Ecto neural progenitor cell (in vitro differentiated cells): Measurements from ENCODE around the gene PHPT1.

Experiments used
- DNase-seq: peaks from one replicate; pipeline ENCODE4 v3.0.0-alpha.2; 2018; ENCODE audit warnings: low spot score

PHPT1 gene

DNA sequence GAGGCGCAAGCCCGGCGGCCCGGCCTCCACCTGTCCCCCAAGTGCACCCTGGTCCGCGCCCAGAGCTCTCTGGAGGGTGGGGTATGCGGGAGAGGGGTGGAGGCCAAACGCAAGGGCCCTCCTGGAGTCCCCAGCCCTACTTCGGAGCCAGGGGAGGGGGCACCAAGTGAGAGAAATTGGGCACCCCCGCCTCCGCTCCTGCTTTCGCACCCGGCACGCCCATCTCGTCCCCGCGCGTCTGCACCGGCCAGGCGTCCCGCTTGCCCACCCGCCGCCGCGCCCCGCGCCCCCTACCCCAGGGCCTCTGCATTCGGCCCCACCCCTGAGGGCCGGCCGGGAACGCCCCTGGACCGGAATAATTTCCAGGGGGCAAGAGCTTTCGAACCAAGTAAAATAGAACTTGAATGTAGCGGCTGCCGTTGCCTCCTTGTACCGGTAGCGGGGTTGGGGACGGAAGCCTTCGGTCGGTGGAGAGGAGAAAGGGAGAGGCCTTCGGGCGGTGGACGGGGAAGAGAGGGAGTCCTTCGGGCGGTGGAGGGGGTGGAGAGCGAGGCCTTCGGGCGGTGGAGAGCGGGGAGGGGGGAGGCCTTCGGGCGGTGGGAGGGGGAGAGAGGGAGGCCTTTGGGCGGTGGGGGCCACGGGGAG is 694 bp upstream of the PHPT1 start:
- peak; percentile 81 for DNase-seq

DNA sequence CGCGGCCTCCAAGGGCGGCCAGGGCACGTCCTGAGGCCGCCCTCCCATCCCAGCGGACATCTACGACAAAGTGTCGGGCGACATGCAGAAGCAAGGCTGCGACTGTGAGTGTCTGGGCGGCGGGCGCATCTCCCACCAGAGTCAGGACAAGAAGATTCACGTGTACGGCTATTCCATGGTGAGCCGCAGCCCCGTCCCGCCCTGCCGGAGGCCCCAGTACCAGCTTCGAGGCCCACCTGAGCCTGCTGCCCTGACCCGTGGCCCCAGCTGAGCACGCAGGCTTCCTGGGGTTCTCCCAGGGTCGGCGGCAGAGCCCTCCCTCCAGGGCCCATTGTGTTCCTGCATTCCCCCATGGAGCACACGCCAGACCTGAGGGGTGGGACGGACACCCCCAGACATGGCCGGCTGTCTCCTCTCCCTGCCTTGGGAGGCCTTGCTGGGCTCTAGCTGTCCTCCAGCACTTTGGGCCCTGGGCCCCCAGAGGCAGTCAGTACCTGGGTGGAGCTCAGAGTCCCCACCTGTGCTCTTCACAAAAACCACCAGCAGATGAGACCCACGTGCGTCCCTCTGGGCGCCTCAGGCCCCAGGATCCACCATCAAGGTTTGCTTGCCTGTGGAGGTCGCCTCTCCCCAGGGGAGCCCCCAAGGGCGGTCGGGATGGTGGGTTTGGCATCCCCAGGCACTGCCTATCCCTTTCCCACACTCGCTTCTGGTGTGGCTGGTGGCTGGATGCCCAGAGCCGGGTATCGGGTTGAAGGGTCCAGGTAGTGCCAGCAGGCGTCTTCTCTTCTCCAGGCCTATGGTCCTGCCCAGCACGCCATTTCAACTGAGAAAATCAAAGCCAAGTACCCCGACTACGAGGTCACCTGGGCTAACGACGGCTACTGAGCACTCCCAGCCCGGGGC is 1.0 kb downstream of the PHPT1 start:
- DNase-seq: no peak

DNA sequence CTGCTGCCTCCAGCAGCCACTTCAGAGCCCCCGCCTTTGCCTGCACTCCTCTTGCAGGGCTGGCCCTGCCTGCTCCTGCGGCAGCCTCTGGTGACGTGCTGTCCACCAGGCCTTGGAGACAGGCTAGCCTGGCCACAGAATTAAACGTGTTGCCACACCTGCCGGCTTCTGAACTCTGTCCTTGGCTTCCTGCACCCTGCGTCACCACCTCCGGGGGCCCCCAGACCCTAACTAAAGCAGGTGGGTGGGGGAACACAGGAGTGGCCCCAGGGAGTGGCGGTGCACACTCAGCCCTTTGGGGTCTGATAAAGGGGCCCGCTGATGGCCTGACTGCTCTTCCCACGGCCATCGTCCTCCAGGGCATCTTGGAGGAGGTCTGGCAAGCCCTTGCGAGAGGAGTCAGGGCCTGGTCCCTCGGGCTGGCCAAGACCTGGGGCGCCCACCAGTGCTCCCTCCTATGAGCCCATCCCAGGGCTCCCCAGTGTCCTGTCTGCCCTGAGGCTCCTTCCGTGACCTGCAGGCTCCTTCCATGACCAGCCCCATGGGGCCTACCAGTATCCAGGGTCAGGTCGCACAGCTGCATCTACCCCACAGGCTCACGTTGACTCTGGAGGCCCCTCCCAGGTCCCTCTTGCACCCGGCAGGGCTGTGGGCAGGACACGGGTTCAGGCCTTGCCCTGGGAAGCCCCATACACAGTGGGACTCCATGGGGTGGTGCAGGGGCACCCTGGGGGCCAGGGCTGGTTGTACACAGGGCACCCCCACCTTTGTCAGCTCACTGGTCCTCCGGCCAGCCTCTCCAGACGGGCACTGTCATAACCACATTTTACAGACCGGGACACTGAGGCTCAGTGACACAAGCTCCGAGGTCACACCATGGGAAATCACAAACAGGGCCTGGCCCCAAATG is 1.9 kb downstream of the PHPT1 start:
- DNase-seq: no peak

DNA sequence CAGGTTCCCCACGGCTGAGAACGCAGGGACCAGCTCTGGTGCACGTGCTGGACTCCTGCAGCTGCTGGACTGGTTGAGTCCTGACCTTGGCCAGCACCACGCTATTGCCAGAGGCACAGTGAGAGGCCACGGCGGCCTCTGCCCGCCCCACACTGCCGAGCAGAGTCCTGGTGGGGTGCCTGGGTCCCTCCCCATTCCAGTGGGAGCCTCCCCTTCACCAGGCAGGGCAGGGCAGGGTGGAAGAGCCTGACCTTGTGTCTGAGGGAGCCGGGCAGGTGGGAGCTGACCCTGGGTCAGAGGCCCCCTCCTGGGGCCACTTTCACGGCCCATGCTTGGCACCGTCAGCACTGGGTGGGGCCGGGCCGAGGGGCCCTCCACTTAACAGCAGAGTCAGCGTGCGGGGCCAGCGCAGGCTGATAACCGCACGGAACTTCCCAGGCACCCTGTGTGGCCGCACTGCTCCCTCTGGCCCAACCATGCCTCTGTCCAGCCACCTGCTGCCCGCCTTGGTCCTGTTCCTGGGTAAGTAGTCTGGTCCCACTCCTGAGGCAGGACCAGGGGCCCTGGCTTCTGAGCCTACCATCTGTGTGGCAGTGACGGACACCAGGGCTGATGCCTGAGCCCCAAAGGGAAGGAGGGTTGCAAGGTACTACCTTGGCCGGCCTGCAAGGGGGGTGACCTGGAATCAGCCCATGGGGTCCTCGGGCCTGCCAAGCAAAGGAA is 2.9 kb downstream of the PHPT1 start, which contains the start of gene MAMDC4:
MAMDC4 (plus strand) TSS at position 406 of the 723 bp plus-strand sequence; CDS start at position 477, 71 bp downstream.
- DNase-seq: no peak

DNA sequence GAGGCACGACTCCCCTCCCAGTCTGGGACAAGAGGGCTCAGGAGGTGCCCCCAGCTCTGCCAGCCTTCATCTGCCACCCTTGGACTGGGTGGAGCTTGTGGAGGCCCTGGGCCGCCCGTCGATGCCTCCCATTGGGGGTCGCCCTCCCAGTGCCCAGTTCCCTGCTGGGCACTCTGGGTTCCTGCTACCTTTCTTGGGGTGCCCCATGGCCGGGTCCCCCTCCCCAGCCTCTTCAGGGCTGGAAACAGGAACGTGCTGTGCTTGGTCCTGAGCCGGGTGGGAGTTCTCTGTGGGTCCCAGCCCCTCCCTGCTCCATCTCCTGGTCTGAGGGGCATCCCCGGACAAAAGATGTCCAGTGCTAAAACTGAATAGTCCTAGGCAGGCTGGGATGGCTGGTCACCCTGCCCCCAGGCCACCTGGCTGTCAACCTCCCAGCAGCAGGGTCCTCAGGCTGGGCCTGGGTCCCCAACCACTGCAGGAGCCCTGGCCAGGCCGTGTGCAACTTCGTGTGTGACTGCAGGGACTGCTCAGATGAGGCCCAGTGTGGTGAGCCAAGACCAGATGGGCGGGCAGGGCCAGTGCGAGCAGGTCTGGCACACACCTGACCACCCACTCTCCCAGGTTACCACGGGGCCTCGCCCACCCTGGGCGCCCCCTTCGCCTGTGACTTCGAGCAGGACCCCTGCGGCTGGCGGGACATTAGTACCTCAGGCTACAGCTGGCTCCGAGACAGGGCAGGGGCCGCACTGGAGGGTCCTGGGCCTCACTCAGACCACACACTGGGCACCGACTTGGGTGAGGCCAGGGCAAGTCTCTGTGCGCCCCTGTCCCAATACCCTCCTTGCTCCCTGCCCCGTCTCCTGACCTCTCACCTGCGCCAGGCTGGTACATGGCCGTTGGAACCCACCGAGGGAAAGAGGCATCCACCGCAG is 3.7 kb downstream of the PHPT1 start:
- no peak for DNase-seq

DNA sequence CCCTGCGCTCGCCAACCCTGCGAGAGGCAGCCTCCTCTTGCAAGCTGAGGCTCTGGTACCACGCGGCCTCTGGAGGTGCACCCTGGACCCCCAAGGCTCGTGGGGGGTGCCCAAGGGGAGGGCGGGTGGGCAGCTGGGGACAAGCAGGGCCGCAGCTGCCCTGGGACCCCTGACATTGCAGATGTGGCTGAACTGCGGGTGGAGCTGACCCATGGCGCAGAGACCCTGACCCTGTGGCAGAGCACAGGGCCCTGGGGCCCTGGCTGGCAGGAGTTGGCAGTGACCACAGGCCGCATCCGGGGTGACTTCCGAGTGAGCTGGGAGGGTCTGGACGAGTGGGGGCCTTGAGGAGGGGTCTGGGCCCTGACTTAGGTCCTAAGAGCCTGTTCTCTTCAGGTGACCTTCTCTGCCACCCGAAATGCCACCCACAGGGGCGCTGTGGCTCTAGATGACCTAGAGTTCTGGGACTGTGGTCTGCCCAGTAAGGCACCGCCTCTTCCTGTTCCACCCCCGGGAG is 4.4 kb downstream of the PHPT1 start:
- DNase-seq: no peak

DNA sequence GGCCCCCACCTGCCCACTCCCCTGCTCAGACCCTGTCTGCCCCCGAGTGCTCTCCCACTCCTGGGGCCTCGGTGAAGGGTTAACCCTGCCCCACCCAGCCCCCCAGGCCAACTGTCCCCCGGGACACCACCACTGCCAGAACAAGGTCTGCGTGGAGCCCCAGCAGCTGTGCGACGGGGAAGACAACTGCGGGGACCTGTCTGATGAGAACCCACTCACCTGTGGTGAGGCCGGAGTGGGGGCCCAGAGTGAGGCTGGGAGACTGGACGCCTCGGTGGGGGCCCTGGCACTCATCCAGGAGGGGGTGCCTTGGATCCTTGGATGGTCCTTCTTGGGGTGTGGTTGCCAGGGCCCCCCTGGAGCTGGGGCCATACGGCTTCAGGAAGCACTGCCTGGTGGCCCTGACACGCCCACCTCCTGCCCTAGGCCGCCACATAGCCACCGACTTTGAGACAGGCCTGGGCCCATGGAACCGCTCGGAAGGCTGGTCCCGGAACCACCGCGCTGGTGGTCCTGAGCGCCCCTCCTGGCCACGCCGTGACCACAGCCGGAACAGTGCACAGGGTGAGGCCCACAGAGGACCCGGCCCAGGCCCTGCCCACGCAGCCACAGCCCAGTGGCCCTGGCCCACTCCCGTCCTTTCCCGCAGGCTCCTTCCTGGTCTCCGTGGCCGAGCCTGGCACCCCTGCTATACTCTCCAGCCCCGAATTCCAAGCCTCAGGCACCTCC is 5.1 kb downstream of the PHPT1 start:
- DNase-seq: no peak

DNA sequence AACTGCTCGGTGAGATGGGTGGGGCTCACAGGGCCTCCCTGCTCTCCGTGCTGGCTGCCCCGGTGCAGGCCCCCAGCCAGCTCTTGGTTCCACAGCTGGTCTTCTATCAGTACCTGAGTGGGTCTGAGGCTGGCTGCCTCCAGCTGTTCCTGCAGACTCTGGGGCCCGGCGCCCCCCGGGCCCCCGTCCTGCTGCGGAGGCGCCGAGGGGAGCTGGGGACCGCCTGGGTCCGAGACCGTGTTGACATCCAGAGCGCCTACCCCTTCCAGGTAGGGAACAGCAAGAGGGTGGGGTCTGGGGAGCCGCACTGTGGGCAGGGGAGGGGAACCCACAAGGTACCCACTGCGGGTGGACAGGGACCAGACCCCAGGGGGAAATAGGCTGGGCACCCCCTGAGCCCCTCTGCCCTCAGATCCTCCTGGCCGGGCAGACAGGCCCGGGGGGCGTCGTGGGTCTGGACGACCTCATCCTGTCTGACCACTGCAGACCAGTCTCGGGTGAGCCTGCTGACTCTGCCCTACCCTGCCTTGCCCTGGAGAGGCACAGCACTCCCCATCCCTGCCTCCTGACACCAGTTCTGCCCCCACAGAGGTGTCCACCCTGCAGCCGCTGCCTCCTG is 5.7 kb downstream of the PHPT1 start:
- DNase-seq: peak; percentile 47

DNA sequence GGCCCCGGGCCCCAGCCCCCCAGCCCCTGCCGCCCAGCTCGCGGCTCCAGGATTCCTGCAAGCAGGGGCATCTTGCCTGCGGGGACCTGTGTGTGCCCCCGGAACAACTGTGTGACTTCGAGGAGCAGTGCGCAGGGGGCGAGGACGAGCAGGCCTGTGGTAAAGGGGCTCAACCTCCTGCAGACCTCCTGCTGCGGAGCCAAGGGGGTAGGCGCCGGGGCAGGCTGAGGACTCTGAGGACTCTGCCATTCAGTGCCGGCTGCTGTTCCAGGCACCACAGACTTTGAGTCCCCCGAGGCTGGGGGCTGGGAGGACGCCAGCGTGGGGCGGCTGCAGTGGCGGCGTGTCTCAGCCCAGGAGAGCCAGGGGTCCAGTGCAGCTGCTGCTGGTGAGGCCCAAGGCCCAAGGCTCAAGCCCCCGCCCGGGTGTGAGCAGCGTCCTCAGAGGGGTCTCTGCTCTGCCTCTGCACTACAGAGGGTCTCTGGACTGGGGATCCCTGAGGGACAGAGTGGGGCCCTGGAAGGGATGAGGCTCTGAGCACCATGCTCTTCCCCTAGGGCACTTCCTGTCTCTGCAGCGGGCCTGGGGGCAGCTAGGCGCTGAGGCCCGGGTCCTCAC is 6.4 kb downstream of the PHPT1 start:
- peak; percentile 44 for DNase-seq

DNA sequence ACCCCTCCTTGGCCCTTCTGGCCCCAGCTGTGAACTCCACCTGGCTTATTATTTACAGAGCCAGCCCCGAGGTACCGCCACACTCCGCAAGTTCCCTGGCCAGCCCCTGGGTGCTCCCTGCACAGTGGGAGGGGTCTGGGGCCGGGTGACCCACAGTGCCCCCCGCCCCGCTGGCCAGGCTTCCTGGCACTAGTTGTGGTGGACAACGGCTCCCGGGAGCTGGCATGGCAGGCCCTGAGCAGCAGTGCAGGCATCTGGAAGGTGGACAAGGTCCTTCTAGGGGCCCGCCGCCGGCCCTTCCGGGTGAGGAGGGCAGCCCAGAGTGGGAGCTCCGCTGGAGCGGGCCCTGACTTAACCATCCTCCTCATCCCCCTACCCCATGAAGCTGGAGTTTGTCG is 6.9 kb downstream of the PHPT1 start:
- DNase-seq: no peak

DNA sequence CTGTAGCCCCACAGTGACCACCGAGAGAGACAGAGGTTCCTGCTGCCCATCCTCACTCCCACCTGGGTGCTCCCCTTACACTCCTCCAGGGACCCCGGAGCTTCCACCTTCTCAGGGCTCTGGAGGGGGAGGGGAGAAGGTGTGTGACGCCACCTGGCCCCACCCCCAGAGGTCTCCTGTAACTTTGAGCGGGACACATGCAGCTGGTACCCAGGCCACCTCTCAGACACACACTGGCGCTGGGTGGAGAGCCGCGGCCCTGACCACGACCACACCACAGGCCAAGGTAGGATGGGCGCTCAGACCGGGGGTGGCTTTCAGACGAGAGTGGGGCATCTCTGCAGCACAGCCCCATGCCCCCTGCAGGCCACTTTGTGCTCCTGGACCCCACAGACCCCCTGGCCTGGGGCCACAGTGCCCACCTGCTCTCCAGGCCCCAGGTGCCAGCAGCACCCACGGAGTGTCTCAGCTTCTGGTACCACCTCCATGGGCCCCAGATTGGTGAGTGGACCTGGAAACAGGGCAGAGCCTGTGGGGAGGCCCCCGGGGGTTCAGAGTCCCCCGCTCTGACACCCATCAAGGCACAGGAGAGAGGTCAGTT is 7.4 kb downstream of the PHPT1 start:
- peak; percentile 43 for DNase-seq

DNA sequence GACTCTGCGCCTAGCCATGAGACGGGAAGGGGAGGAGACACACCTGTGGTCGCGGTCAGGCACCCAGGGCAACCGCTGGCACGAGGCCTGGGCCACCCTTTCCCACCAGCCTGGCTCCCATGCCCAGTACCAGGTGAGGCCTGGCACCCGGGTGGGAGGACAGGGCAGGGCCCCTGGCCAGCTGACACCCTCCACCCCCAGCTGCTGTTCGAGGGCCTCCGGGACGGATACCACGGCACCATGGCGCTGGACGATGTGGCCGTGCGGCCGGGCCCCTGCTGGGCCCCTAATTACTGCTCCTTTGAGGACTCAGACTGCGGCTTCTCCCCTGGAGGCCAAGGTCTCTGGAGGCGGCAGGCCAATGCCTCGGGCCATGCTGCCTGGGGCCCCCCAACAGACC is 8.0 kb downstream of the PHPT1 start:
- DNase-seq: no peak

DNA sequence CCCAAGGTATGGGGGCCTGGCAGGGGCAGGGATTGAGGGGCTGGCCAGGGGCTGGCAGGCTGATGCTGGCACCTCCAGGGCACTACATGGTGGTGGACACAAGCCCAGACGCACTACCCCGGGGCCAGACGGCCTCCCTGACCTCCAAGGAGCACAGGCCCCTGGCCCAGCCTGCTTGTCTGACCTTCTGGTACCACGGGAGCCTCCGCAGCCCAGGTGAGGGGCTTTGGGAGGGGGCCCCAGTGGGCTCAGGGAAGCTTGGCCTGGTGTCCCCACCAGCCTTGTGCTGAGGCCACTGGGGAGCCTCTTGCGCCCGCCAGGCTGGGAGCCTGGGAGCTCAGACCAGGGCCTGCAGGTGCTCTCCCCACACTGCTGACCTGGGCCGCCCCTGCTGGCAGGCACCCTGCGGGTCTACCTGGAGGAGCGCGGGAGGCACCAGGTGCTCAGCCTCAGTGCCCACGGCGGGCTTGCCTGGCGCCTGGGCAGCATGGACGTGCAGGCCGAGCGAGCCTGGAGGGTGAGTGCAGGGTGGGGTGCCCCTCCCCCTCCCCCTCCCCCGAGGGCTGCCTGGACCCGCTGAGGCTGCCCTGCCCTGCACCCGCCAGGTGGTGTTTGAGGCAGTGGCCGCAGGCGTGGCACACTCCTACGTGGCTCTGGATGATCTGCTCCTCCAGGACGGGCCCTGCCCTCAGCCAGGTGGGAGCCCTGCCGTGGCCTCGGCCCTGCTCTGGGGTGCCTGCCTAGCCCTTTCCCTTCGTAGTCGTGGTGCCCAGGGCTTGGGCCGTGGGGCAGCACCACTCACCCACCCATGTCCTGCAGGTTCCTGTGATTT is 8.6 kb downstream of the PHPT1 start:
- DNase-seq: peak; percentile 43

DNA sequence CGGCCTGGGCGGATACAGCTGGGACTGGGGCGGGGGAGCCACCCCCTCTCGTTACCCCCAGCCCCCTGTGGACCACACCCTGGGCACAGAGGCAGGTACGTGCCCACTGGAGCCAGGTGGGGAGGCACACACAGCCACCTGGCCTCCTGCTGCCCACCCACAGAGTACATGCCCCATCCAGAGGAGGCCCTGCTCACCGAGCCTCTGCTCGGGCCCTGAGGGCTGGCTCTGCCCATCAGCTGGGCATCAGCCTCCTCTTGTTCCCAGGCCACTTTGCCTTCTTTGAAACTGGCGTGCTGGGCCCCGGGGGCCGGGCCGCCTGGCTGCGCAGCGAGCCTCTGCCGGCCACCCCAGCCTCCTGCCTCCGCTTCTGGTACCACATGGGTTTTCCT is 9.2 kb downstream of the PHPT1 start:
- DNase-seq: no peak

DNA sequence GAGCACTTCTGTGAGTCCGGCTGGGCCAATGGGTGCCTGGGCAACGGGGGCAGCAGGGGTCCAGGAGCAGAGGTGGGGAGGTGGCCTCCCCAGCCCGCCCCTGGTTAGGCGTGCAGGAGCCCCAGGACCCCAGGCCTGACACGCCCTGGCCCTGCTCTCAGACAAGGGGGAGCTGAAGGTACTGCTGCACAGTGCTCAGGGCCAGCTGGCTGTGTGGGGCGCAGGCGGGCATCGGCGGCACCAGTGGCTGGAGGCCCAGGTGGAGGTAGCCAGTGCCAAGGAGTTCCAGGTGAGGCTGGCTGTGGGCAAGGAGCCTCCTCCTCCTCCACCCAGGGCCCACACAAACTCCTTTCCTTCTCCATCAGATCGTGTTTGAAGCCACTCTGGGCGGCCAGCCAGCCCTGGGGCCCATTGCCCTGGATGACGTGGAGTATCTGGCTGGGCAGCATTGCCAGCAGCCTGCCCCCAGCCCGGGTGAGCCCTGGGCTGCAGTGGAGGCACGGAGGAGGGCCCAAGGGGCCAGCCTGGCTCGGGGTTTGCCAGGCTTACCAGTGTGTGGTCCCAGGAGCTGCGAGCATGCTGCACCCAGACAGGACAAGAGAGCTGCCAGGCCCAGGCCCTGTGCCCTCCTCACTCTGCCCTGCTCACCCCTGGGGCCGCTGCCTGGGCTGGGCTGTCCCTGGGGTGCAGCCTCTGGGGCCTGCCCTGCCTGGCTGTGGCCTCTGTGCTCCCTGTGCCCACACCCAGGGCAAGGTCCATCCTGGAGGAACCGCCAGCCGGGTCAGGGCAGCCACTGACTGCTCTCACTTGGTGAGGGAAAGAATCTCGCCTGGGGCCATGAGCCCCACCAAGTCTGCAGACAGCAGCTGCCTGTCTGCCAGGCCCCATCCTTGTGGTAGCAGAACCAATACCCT is 9.9 kb downstream of the PHPT1 start:
- DNase-seq: no peak

DNA sequence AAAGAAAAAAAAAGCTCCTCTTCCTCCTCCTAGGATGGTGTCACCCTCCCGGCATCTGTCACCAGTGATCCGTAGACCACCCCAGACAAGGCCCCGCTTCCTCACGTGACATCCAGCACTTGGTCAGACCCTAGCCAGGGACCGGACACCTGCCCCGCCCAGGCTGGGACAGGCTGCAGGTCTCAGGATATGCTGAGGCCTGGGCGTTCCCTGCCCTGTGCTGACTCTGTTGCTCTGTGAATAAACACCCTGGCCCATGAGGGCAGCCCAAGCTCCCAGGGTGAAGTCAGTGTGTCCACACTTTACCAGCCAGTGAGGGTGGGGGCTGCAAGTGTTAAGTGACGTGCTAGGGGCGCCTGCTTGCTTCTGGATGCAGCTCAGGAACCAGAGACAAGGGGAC is 11.3 kb downstream of the PHPT1 start:
- DNase-seq: no peak
